Heart left ventricle (tissue), 16 donors: ENCODE results near the gene ADAM17. TPM values are rescaled to one million over a fixed set of nuclear protein-coding genes. Genes with fewer than 3 reads are reported as not detected.
A peak's percentile ranks its signal among the peaks of the same experiment; 100 is the strongest.

Experiments
- ATAC-seq, 4 donors: fragments of 200-7000 bp; cut with Tn5 transposase; one replicate each; pipeline ENCODE4 v1.9.1; 2020 to 2022; ENCODE audit warnings: moderate library complexity in 4 of 4, mild to moderate bottlenecking in 3 of 4, moderate number of reproducible peaks in 1 of 4
- DNase-seq, 5 donors: peaks; one replicate each; pipeline ENCODE4 v3.0.0-alpha.2; 2020
- H3K27ac ChIP-seq, 12 donors: fragments of 200-600 bp; sonication (generic) in 4 of 12; one replicate each; pipeline versions ENCODE4 v1.5.0 to v1.8.0; 2016 to 2022; ENCODE audit warnings: mild to moderate bottlenecking in 2 of 12
- H3K27me3 ChIP-seq, 9 donors: fragments of 200-600 bp; sonication (generic) in 2 of 9; one replicate each; pipeline versions ENCODE4 v1.5.1 to v1.8.0; 2016 to 2022; ENCODE audit warnings: mild to moderate bottlenecking in 3 of 9
- H3K36me3 ChIP-seq, 9 donors: fragments of 200-600 bp; sonication (generic) in 2 of 9; one replicate each; pipeline versions ENCODE4 v1.5.0 to v1.8.0; 2018 to 2022; ENCODE audit warnings: mild to moderate bottlenecking in 2 of 9
- H3K4me1 ChIP-seq, 12 donors: fragments of 200-600 bp; sonication (generic) in 4 of 12; one replicate each; pipeline versions ENCODE4 v1.5.0 to v1.8.0; 2016 to 2022; ENCODE audit warnings: mild to moderate bottlenecking in 3 of 12
- H3K4me3 ChIP-seq, 12 donors: fragments of 200-600 bp; sonication (generic) in 4 of 12; one replicate each; pipeline versions ENCODE4 v1.5.0 to v1.8.0; 2017 to 2022; ENCODE audit warnings: mild to moderate bottlenecking in 9 of 12, moderate library complexity in 4 of 12
- H3K9me3 ChIP-seq, 12 donors: fragments of 200-600 bp; sonication (generic) in 4 of 12; one replicate each; pipeline versions ENCODE4 v1.5.0 to v1.8.0; 2016 to 2022; ENCODE audit warnings: mild to moderate bottlenecking in 1 of 12
- CTCF ChIP-seq, 12 donors: fragments of 200-600 bp; sonication (generic) in 4 of 12; IDR thresholded peaks; one replicate each; pipeline versions ENCODE4 v1.5.0 to v1.8.0; 2018 to 2022; ENCODE audit warnings: antibody characterized with exemption in 12 of 12, mild to moderate bottlenecking in 5 of 12
- POLR2A ChIP-seq, 2 donors: fragments of 450-650 bp; IDR thresholded peaks; one replicate each; pipeline ENCODE4 v1.6.1; 2017; ENCODE audit warnings: antibody characterized with exemption in 2 of 2, mild to moderate bottlenecking in 2 of 2, moderate library complexity in 2 of 2
- WGBS, 4 donors: extraction: QIAGEN DNeasy Blood & Tissue Kit in 2 of 4; methylation state at CpG; one replicate each; pipeline versions ENCODE4 v1.1.5 to v1.1.7; 2013 to 2018; 5-methylcytosine and 5-hydroxymethylcytosine counted together
- intact Hi-C, 10 donors: fragments of 100-400 bp; cut with DNase I; formaldehyde crosslinking; loops; one replicate each; pipeline versions ENCODE4 v1.11.1 to v1.14.2; 2022
- polyA plus RNA-seq, 2 donors: library from polyadenylated mRNA; stranded (reverse); fragments of 200-250 nt; gene quantifications; one replicate each; pipeline ENCODE4 v1.2.3, GENCODE V29; 2013
- total RNA-seq, 9 donors: library from RNA; depleted of rRNA in 2 of 9; stranded (reverse); fragments of >200 nt in 2 of 9; fragmentation: NEBNext Ultra II Directional in 3 of 9; extraction: Animal tissue kit (Norgen Biotek cat#: 25700) in 3 of 9; gene quantifications; one replicate each; pipeline versions ENCODE4 v1.1.0 to v1.2.4, GENCODE V29; 2016 to 2023
- donor health status: ischemic (EF 13 %, LVEDD 7.1; RV severe dilation, severe dysfunction).
- donor health status: healthy with polysubstance abuse.
- donor health status: DM: no; HTN: yes; CAD: no.
- donor health status: DM: no; HTN: no; CAD: no.
- donor health status: ischemic (EF 25% LVEDD 6.9; RV normal size, moderate dysfunction).
- donor health status: ischemic (EF 25% LVEDD 5.7; RV mildly dilated, moderate dysfunction).
- donor health status: healthy.
- donor health status: DM: yes; HTN: yes; CAD: no.
- donor health status: ischemic (EF 35%, LVEDD 5.7; RV mildly dilated, moderate dysfunction).
- donor health status: nonischemic (EF 11% LVEDD 7.7; RV severe dilation, severe dysfunction).
- donor health status: DM: yes; HTN: yes; CAD: no.
- donor health status: PGD.
- donor health status: ischemic (EF 29% LVEDD 5.4; RV normal size, mild dysfunction).
- donor health status: nonischemic (EF 23%, LVEDD 6.1; RV moderate dilation, normal function).

Gene ADAM17
- total and polyA plus RNA-seq, 11 donors, result 6.5 to 22.4 (median 15.0) TPM

DNA sequence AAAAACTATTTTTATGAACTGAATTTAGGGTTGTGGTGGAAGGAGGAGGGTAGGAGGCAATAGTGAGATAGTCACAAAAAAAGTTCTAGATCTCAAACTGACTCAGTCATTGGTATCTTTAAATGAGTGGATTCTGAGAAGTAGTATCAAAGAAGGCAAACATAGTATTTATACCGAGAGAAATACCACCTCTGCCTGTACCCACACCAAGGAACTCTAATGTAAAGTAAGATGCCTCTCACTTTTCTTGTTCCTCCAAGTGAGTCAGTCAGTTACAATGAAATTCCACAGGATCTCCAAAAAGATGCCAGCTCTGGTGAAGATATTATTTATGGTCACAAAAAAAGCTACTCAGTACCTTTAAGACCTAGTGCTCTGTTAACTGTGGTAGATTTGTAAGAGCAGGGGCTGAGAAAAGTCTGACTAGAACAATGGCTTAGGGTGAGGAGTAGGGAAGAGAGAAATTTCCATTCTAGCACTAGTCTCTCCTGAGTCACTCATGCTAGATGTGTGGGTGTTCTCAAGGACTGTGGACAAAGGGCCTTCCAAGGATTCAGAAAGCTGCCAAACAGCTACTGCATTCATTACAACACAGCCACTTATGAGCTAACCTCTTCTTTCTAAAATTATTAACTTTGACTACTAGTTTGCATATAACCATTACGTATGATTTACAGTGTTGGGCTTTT, 38.9 kb upstream of the ADAM17 start:
- intact Hi-C loops, result no loop called here
- H3K27me3 ChIP-seq, result no peaks in the 10 kb centered on the region
- H3K27ac ChIP-seq, result peak overlapping the region in 5 of 12 donors; percentile 10 to 65 (median 25)
- ATAC-seq (peak; percentile 63 to 94 (median 92)), DNase-seq (no peak)
- H3K9me3 ChIP-seq, result peaks cover 0 to 13% (median 8%) of the 10 kb centered on the region in 12 donors
- 64 to 77% (median 69%) methylated on average over 2 of the region's 2 CpGs for WGBS, 4 donors
- H3K4me1 ChIP-seq, result peaks cover 0 to 49% (median 38%) of the 10 kb centered on the region in 12 donors
- TF ChIP-seq CTCF (IDR thresholded peaks at IDR 0.05), result no peak
- no peak for TF ChIP-seq POLR2A (IDR thresholded peaks at IDR 0.05)
- H3K36me3 ChIP-seq, result peaks cover 0 to 37% (median 25%) of the 10 kb centered on the region in 9 donors
- no peak overlapping the region for H3K4me3 ChIP-seq

- intact Hi-C loops, result no loop called here
- no peak for ATAC-seq
Observed at GRCh38 chr2:9593925-9594324, 38.3 kb upstream of the ADAM17 start.

DNA sequence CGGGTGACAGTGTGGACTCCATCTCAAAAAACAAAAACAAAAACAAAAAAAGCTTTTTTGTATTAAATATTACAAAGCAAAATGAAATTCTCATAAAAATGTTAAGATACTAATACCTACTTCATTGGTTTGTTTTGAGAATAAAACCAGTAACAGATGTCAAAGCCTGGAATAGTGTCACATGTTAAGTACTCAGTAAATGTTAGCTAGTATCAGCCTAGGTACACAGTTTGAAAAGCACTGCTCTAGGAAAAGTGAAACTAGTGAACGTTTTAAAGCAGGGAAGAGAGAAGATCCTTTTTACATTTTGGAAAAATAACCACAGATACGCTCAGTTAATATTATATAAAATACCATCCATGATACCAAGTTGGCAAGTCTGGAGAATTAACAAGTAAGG, 37.1 kb upstream of the ADAM17 start:
- Histone ChIP-seq H3K4me3 (no peak overlapping the region), H3K4me1 (peaks cover 0 to 49% (median 38%) of the 10 kb centered on the region in 12 donors), H3K27me3 (no peaks in the 10 kb centered on the region), H3K27ac (no peak overlapping the region), H3K9me3 (no peaks in the 10 kb centered on the region), H3K36me3 (peaks cover 0 to 50% (median 39%) of the 10 kb centered on the region in 9 donors)
- DNase-seq, result no peak
- WGBS, 4 donors, result 69 to 75% (median 71%) methylated on average over 3 of the region's 3 CpGs
- ATAC-seq, result no peak
- TF ChIP-seq POLR2A (IDR thresholded peaks at IDR 0.05), result no peak
- no peak for TF ChIP-seq CTCF (IDR thresholded peaks at IDR 0.05)
- intact Hi-C loops, result no loop called here

More at GRCh38 chr2:9593925-9594324, 38.3 kb upstream of the ADAM17 start:
- H3K27ac ChIP-seq, result peak overlapping the region in 1 of 12 donors; percentile 65
- DNase-seq, result no peak
- H3K36me3 ChIP-seq, result peaks cover 0 to 41% (median 31%) of the 10 kb centered on the region in 9 donors
- H3K4me1 ChIP-seq, result peaks cover 0 to 49% (median 38%) of the 10 kb centered on the region in 12 donors
- TF ChIP-seq POLR2A (IDR thresholded peaks at IDR 0.05), result no peak
- no peak for TF ChIP-seq CTCF (IDR thresholded peaks at IDR 0.05)
- H3K4me3 ChIP-seq, result no peak overlapping the region
- H3K27me3 ChIP-seq, result no peaks in the 10 kb centered on the region
- H3K9me3 ChIP-seq, result peaks cover 0 to 7% (median 2%) of the 10 kb centered on the region in 12 donors
- 85 to 95% (median 93%) methylated on average over 4 of the region's 4 CpGs for WGBS, 4 donors

DNA sequence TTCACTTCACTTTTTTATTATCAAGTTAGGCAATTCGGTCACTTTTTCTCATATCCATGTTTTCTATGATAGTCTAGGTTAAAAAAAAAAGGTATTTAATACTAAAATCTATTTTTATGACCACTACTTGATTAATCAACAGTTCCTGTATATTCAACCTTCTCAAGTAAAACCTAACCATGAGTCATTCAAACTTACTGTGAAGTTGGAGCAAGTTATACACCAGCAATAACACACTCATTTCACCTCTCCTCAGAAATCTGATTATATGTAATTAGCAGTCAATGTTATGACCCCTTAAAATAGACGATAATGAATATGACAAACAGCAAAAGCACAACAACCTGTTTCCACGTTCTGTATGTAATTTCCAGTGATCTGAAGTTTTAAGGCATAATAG, 35.0 kb upstream of the ADAM17 start:
- Histone ChIP-seq H3K36me3 (peaks cover 0 to 70% (median 59%) of the 10 kb centered on the region in 9 donors), H3K9me3 (no peaks in the 10 kb centered on the region), H3K4me1 (peaks cover 0 to 38% (median 24%) of the 10 kb centered on the region in 12 donors), H3K4me3 (no peak overlapping the region), H3K27ac (no peak overlapping the region), H3K27me3 (no peaks in the 10 kb centered on the region)
- TF ChIP-seq CTCF (IDR thresholded peaks at IDR 0.05) (no peak), POLR2A (IDR thresholded peaks at IDR 0.05) (no peak)
- ATAC-seq (no peak), DNase-seq (no peak)
- intact Hi-C loops, result no loop called here
- WGBS, 4 donors, result 84 to 88% (median 87%) methylated on average over 3 of the region's 3 CpGs
